ENCODE measurements around the gene STK33.

The STK33 gene

DNA sequence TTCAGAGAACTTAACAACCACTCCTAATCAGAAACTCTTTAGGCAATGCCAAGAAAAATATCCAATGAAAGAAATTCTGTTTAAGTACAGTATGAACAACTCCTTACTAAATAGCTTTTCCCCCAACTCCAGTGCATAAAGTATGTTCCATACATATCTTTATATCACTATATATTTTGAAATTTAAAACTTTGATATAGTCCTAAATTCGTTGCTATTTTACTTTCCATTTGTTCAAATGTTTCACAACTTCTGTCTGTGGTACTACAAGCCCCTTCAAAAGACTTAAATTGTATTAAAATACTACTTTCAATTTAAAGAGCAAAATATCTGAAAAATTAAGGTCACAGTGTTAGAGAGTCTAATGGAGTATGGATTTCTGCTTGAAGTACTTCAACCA lies 52.6 kb downstream of the STK33 start:
- H3K36me3 ChIP-seq (ENCODE audit: control insufficient read depth in 2 of 2, insufficient read depth in 1 of 2, low read length in 2 of 2): no peaks in the 10 kb centered on the region
- TF ChIP-seq ZNF366 (tag by site-specific recombination; conservative IDR thresholded peaks at IDR 0.05): no peak
- TF ChIP-seq ZEB2 (tag by site-specific recombination; IDR thresholded peaks at IDR 0.05): no peak
- no peak for TF ChIP-seq ZNF707 (tag by site-specific recombination; IDR thresholded peaks at IDR 0.05)
- TF ChIP-seq, protein P1, sequence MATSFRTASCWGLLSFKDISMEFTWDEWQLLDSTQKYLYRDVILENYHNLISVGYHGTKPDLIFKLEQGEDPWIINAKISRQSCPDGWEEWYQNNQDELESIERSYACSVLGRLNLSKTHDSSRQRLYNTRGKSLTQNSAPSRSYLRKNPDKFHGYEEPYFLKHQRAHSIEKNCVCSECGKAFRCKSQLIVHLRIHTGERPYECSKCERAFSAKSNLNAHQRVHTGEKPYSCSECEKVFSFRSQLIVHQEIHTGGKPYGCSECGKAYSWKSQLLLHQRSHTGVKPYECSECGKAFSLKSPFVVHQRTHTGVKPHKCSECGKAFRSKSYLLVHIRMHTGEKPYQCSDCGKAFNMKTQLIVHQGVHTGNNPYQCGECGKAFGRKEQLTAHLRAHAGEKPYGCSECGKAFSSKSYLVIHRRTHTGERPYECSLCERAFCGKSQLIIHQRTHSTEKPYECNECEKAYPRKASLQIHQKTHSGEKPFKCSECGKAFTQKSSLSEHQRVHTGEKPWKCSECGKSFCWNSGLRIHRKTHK (tag by site-specific recombination; IDR thresholded peaks at IDR 0.05): no peak
- TF ChIP-seq ZNF146 (tag by site-specific recombination; IDR thresholded peaks at IDR 0.05): no peak
- TF ChIP-seq, protein P2, sequence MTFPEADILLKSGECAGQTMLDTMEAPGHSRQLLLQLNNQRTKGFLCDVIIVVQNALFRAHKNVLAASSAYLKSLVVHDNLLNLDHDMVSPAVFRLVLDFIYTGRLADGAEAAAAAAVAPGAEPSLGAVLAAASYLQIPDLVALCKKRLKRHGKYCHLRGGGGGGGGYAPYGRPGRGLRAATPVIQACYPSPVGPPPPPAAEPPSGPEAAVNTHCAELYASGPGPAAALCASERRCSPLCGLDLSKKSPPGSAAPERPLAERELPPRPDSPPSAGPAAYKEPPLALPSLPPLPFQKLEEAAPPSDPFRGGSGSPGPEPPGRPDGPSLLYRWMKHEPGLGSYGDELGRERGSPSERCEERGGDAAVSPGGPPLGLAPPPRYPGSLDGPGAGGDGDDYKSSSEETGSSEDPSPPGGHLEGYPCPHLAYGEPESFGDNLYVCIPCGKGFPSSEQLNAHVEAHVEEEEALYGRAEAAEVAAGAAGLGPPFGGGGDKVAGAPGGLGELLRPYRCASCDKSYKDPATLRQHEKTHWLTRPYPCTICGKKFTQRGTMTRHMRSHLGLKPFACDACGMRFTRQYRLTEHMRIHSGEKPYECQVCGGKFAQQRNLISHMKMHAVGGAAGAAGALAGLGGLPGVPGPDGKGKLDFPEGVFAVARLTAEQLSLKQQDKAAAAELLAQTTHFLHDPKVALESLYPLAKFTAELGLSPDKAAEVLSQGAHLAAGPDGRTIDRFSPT (tag by site-specific recombination; IDR thresholded peaks at IDR 0.05): no peak
- TF ChIP-seq TCF7L2 (IDR thresholded peaks at IDR 0.05; ENCODE audit: borderline replicate concordance, low read depth, low read length): no peak
- no peak for TF ChIP-seq ZNF624 (tag by site-specific recombination; IDR thresholded peaks at IDR 0.05)
- TF ChIP-seq ZNF837 (tag by site-specific recombination; IDR thresholded peaks at IDR 0.05): no peak
- TF ChIP-seq ZNF138 (tag by site-specific recombination; IDR thresholded peaks at IDR 0.05; ENCODE audit: borderline replicate concordance): no peak
- no peak for TF ChIP-seq ZNF433 (tag by site-specific recombination; IDR thresholded peaks at IDR 0.05; ENCODE audit: low read depth)
- no peak for TF ChIP-seq ZNF239 (tag by site-specific recombination; IDR thresholded peaks at IDR 0.05)
- no peak for TF ChIP-seq GLIS2 (tag by site-specific recombination; IDR thresholded peaks at IDR 0.05)
- no peak for TF ChIP-seq ZNF202 (tag by site-specific recombination; IDR thresholded peaks at IDR 0.05; ENCODE audit: borderline replicate concordance)
- H3K9me3 ChIP-seq (ENCODE audit: control insufficient read depth, insufficient read depth, low read depth, low read length): no peaks in the 10 kb centered on the region
- ChIA-PET CTCF (interaction anchor here (0.7 kb wide), 1 partner anchor 169 kb away, joined by 3 read pairs; no protein-coding TSS in a partner anchor), POLR2A (no interaction called here)
- H3K4me1 ChIP-seq (ENCODE audit: control insufficient read depth, insufficient read depth, low read length): no peaks in the 10 kb centered on the region
- no peak overlapping the region for H3K4me3 ChIP-seq (ENCODE audit: low read depth, low read length)
- no peak overlapping the region for H3K27ac ChIP-seq (ENCODE audit: extremely low read depth, low read depth, low read length)

DNA sequence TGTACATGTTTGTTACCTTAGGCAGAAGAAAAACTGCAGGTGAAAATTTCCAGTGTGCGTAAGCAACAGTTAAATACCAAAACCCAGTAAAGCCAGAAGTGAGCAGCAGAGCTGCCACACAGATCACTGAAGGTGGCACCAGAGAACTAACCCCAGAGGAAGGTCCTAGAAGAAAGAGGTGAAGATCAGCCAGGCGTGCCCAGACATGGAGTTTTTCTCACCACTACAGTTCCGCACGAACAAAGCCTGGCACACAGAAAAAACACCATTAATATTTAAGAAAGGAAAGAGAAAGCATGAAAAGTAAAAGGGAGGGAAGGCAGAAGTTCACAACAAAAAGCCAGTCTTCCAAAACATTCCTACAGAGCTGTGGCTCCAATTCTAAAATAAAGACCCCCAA lies 60.7 kb downstream of the STK33 start:
- Histone ChIP-seq H3K27ac (ENCODE audit: extremely low read depth, low read depth, low read length) (no peak overlapping the region), H3K4me1 (ENCODE audit: control insufficient read depth, insufficient read depth, low read length) (no peaks in the 10 kb centered on the region), H3K36me3 (ENCODE audit: control insufficient read depth in 2 of 2, insufficient read depth in 1 of 2, low read length in 2 of 2) (no peaks in the 10 kb centered on the region), H3K9me3 (ENCODE audit: control insufficient read depth, insufficient read depth, low read depth, low read length) (no peaks in the 10 kb centered on the region), H3K4me3 (ENCODE audit: low read depth, low read length) (no peak overlapping the region)
- TF ChIP-seq ZNF423 (tag by site-specific recombination; IDR thresholded peaks at IDR 0.05): no peak
- TF ChIP-seq ZNF155 (tag by site-specific recombination; IDR thresholded peaks at IDR 0.05): no peak
- TF ChIP-seq ZNF140 (tag by site-specific recombination; IDR thresholded peaks at IDR 0.05): no peak
- no peak for TF ChIP-seq ZNF843 (tag by site-specific recombination; IDR thresholded peaks at IDR 0.05)
- no peak for TF ChIP-seq ZNF548 (tag by site-specific recombination; IDR thresholded peaks at IDR 0.05)
- TF ChIP-seq PRDM1 (tag by site-specific recombination; IDR thresholded peaks at IDR 0.05): 0 out of 2 replicates have a peak, but pooled peaks have one; percentile 20
- no peak for TF ChIP-seq ZNF16 (tag by site-specific recombination; IDR thresholded peaks at IDR 0.05; ENCODE audit: low read depth)
- ChIA-PET CTCF (no interaction called here), POLR2A (no interaction called here)

DNA sequence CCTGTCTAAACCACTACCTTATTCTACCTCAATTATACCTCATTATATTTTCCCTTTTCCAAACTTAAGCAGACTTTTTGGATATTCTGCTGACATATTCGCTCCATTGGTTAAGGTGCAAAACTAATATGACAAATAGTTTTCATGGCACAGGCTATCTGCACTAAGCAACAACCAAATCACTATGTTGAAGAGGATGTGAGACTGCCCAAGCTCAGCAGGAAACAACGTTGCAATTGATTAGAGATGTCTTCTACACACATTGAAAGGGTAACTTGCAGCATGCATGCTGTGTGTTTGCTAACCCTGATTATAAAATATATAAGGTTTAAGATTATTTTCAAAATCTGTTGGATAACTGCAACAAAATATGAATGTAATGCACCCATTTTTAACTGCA lies 61.6 kb downstream of the STK33 start:
- H3K27ac ChIP-seq (ENCODE audit: extremely low read depth, low read depth, low read length): no peak overlapping the region
- ChIA-PET CTCF (no interaction called here), POLR2A (no interaction called here)
- H3K4me3 ChIP-seq (ENCODE audit: low read depth, low read length): no peak overlapping the region
- no peaks in the 10 kb centered on the region for H3K36me3 ChIP-seq (ENCODE audit: control insufficient read depth in 2 of 2, insufficient read depth in 1 of 2, low read length in 2 of 2)
- no peaks in the 10 kb centered on the region for H3K9me3 ChIP-seq (ENCODE audit: control insufficient read depth, insufficient read depth, low read depth, low read length)
- H3K4me1 ChIP-seq (ENCODE audit: control insufficient read depth, insufficient read depth, low read length): no peaks in the 10 kb centered on the region
- TF ChIP-seq, protein P3, sequence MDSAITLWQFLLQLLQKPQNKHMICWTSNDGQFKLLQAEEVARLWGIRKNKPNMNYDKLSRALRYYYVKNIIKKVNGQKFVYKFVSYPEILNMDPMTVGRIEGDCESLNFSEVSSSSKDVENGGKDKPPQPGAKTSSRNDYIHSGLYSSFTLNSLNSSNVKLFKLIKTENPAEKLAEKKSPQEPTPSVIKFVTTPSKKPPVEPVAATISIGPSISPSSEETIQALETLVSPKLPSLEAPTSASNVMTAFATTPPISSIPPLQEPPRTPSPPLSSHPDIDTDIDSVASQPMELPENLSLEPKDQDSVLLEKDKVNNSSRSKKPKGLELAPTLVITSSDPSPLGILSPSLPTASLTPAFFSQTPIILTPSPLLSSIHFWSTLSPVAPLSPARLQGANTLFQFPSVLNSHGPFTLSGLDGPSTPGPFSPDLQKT (IDR thresholded peaks at IDR 0.05; ENCODE audit: borderline replicate concordance, low read depth, low read length): no peak
- TF ChIP-seq ZNF121 (tag by site-specific recombination; IDR thresholded peaks at IDR 0.05) (no peak), ZSCAN16 (tag by site-specific recombination; IDR thresholded peaks at IDR 0.05) (no peak), ZBTB1 (tag by site-specific recombination; IDR thresholded peaks at IDR 0.05) (no peak), ZIC2 (tag by site-specific recombination; IDR thresholded peaks at IDR 0.05) (no peak)
- TF ChIP-seq, protein P4, sequence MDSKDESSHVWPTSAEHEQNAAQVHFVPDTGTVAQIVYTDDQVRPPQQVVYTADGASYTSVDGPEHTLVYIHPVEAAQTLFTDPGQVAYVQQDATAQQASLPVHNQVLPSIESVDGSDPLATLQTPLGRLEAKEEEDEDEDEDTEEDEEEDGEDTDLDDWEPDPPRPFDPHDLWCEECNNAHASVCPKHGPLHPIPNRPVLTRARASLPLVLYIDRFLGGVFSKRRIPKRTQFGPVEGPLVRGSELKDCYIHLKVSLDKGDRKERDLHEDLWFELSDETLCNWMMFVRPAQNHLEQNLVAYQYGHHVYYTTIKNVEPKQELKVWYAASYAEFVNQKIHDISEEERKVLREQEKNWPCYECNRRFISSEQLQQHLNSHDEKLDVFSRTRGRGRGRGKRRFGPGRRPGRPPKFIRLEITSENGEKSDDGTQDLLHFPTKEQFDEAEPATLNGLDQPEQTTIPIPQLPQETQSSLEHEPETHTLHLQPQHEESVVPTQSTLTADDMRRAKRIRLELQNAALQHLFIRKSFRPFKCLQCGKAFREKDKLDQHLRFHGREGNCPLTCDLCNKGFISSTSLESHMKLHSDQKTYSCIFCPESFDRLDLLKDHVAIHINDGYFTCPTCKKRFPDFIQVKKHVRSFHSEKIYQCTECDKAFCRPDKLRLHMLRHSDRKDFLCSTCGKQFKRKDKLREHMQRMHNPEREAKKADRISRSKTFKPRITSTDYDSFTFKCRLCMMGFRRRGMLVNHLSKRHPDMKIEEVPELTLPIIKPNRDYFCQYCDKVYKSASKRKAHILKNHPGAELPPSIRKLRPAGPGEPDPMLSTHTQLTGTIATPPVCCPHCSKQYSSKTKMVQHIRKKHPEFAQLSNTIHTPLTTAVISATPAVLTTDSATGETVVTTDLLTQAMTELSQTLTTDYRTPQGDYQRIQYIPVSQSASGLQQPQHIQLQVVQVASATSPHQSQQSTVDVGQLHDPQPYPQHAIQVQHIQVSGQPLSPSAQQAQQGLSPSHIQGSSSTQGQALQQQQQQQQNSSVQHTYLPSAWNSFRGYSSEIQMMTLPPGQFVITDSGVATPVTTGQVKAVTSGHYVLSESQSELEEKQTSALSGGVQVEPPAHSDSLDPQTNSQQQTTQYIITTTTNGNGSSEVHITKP (tag by site-specific recombination; IDR thresholded peaks at IDR 0.05): no peak

Data from HEK293 (cell line).